Stomach (tissue), 4 donors: ENCODE results near the gene RPS14.

Experiments
- EP300 ChIP-seq: sonication (generic); formaldehyde crosslinking; IDR thresholded peaks from one replicate; pipeline ENCODE4 v1.6.1; 2017; ENCODE audit warnings: antibody characterized with exemption
- POLR2A ChIP-seq, 4 donors: fragments of 450-650 bp; IDR thresholded peaks; one replicate each; pipeline ENCODE4 v1.6.1; 2016; ENCODE audit warnings: antibody characterized with exemption in 4 of 4, control low read depth in 2 of 4, mild to moderate bottlenecking in 1 of 4, moderate library complexity in 1 of 4
- TF ChIP-seq, protein P1 (sequence below), 7 experiments: fragments of 450-650 bp in 4 of 7; fragments of 200-600 bp in 3 of 7; sonication (generic) in 3 of 7; IDR thresholded peaks; one replicate each; pipeline ENCODE4 v1.5.1; 2016 to 2019; ENCODE audit warnings: antibody characterized with exemption in 7 of 7, control low read depth in 2 of 7, mild to moderate bottlenecking in 1 of 7

DNA sequence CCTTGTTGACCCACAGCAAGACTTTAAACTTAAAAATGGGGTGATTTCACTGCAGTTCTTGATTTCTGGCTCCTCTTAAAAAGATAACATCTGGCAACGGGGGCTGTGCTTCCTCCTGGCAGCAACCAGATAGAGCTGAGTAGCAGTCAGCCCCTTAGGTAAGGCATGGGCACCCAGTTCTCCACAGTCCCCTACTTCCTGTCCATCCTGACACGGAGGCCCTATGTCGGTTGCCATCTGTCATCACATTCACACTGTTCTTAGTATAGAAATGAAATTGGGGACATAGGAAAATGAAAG, 48.5 kb downstream of the RPS14 start:
- TF ChIP-seq, protein P1, sequence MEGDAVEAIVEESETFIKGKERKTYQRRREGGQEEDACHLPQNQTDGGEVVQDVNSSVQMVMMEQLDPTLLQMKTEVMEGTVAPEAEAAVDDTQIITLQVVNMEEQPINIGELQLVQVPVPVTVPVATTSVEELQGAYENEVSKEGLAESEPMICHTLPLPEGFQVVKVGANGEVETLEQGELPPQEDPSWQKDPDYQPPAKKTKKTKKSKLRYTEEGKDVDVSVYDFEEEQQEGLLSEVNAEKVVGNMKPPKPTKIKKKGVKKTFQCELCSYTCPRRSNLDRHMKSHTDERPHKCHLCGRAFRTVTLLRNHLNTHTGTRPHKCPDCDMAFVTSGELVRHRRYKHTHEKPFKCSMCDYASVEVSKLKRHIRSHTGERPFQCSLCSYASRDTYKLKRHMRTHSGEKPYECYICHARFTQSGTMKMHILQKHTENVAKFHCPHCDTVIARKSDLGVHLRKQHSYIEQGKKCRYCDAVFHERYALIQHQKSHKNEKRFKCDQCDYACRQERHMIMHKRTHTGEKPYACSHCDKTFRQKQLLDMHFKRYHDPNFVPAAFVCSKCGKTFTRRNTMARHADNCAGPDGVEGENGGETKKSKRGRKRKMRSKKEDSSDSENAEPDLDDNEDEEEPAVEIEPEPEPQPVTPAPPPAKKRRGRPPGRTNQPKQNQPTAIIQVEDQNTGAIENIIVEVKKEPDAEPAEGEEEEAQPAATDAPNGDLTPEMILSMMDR (IDR thresholded peaks at IDR 0.05), result no peak
- no peak for TF ChIP-seq EP300
- no peak for TF ChIP-seq POLR2A (IDR thresholded peaks at IDR 0.05)
